Measurements from ENCODE around the gene MAP3K8.
A peak's percentile ranks its signal among the peaks of the same experiment; 100 is the strongest.

Gene MAP3K8

DNA sequence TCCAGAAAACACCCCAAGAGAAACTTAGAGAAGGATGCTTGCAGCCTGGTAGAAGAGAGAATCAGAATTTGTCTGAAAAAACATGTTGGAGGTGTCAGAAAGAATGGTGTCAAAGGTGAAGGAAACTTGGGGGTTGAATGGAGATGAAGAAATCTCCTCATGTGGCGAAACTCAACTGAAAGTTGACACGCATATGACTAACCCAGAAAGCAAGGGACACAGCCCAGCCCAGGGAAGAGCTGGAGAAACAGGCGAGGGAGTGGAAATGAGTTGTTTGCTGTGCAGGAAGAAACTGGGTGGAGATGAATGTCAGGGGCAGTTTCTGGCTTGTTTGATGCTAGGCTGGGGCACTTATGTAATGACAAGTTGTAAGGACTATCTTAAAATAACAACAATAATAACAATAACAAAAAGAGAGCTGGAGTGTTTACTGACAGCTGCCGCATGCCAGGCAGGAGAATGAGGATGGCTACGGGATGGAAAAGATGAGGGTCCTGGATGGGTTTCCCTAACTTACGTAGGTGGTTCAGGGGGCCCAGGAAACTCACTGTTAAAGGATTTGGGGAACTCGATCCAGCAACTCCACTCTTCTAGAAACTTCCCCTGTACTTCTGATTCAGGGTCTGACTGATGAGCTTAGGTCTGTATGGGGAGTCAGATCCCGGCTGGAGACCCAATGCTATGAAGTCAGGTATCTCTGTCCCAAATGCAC lies 57.4 kb downstream of the MAP3K8 start:
- no peak overlapping the region for H3K4me3 ChIP-seq (ENCODE audit: low read depth, low read length)
- TF ChIP-seq, protein P1, sequence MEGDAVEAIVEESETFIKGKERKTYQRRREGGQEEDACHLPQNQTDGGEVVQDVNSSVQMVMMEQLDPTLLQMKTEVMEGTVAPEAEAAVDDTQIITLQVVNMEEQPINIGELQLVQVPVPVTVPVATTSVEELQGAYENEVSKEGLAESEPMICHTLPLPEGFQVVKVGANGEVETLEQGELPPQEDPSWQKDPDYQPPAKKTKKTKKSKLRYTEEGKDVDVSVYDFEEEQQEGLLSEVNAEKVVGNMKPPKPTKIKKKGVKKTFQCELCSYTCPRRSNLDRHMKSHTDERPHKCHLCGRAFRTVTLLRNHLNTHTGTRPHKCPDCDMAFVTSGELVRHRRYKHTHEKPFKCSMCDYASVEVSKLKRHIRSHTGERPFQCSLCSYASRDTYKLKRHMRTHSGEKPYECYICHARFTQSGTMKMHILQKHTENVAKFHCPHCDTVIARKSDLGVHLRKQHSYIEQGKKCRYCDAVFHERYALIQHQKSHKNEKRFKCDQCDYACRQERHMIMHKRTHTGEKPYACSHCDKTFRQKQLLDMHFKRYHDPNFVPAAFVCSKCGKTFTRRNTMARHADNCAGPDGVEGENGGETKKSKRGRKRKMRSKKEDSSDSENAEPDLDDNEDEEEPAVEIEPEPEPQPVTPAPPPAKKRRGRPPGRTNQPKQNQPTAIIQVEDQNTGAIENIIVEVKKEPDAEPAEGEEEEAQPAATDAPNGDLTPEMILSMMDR (IDR thresholded peaks at IDR 0.05; ENCODE audit: borderline replicate concordance, insufficient read depth, low read depth, low read length), result no peak

- TF ChIP-seq, protein P1 (IDR thresholded peaks at IDR 0.05; ENCODE audit: borderline replicate concordance, insufficient read depth, low read depth, low read length), result no peak
- no peak overlapping the region for H3K4me3 ChIP-seq (ENCODE audit: low read depth, low read length)
Observed at GRCh38 chr10:30491916-30492515, 58.0 kb downstream of the MAP3K8 start.

DNA sequence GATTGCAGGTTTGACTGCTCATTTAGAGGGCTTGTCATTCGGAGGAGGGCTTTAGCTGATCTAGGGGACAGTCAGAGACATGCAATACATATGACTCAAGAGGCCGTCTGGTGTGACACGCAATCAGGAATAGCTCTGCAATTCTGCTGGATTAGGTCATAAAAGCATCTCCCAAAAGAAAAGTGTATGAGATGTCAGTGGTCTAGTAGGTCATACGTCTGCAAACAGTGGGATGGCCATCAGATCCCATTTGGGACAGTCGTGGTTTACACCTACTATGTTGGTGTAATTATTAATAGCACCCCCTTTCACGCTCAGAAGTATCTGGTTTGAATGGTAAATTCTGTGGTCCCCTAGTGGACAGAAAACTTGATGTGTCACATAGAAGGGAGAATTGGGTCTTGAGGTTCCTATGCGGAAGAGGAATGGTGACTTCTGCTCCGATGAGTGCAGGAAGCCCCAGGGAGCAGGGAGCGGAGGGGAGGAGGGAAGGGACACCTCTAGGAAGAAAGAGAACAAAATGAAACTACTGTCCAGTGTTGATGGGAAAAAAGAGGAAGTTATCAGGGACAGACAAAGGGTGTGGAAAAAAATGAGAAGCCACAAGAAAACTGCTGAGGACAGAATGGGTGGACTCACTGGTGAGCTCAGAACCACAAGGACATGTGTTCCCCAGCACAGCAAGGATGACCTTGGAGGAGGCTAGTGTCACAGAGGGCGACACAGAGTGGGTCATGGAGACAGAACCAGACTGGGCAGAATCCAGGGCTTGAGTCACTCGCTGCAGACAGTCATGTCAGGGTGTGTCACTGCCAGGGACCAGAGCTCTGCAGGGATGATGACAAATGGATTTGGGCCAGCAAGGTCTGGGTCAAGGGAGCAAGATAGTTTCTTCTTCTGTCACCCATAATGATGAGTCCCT lies 59.9 kb downstream of the MAP3K8 start:
- no peak overlapping the region for H3K4me3 ChIP-seq (ENCODE audit: low read depth, low read length)
- TF ChIP-seq, protein P1 (IDR thresholded peaks at IDR 0.05; ENCODE audit: borderline replicate concordance, insufficient read depth, low read depth, low read length), result peak; percentile 33; the same call in 1 of the 2 replicates

DNA sequence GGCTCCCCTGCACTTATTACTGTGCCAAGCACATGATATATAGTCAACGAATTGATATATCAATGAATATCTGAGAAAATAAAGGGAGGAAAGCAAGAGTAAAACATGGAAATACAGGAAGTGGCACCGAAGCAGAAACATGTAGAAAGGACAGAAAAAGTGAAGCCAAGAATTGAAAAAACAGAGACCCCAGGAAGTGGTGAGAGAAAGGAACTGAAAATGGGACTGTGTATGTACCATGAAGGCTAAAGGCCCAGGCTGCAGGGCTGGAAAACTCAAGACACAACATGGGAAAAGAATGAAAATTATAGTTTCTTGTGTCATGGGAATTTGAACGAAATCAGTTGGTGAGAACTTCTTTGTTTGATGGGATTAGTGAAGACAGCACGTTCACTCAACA lies 60.6 kb downstream of the MAP3K8 start:
- TF ChIP-seq, protein P1 (IDR thresholded peaks at IDR 0.05; ENCODE audit: borderline replicate concordance, insufficient read depth, low read depth, low read length), result no peak

GRCh38 chr10:30495687-30496086 lies 61.7 kb downstream of the MAP3K8 start:
- no peak overlapping the region for H3K4me3 ChIP-seq (ENCODE audit: low read depth, low read length)
- TF ChIP-seq, protein P1 (IDR thresholded peaks at IDR 0.05; ENCODE audit: borderline replicate concordance, insufficient read depth, low read depth, low read length), result no peak

More for the DNA sequence above, 60.6 kb downstream of the MAP3K8 start:
- H3K4me3 ChIP-seq (ENCODE audit: low read depth, low read length), result no peak overlapping the region

DNA sequence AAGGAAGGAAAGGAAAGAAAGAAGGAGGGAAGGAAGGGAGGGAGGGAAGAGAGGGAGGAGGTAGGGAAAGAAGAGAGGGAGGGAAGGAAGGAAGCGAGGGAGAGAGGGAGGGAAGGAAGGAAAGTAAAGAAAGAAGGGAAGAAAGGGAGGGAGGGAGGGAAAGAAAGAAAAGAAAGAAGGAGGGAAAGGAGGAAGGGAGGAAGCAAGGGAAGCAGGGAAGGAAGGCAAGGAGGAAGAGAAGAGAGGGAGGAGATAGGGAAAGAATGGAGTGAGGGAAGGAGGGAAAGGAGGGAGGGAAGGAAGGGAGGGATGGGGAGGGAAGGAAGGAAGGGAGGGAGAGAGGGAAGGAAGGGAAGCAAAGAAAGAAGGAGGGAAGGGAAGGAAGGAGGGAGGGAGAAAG lies 65.8 kb downstream of the MAP3K8 start:
- TF ChIP-seq, protein P1 (IDR thresholded peaks at IDR 0.05; ENCODE audit: borderline replicate concordance, insufficient read depth, low read depth, low read length), result no peak
- H3K4me3 ChIP-seq (ENCODE audit: low read depth, low read length), result no peak overlapping the region

All from GM12875 (cell line).